Cardiac fibroblast (primary cell): ENCODE measurements around the gene KRT76.
"Not testable (repeated sequence)": the region's sequence is repeated elsewhere in the genome, so short reads cannot be mapped to it uniquely, and the experiment has no call there.

Source experiments
- DNase-seq, 2 donors: peaks; one replicate each; pipeline versions ENCODE4 v3.0.0 to v3.0.0-alpha.2; 2010; ENCODE audit warnings: low read depth in 2 of 2
- H3K4me3 ChIP-seq, 2 donors: replicated peaks in 1 of 2; 1 replicate in 1 of 2; 2 replicates in 1 of 2; pipeline ENCODE4 v1.5.1; 2011; ENCODE audit warnings: low read depth in 2 of 2, low read length in 2 of 2, mild to moderate bottlenecking in 2 of 2, moderate library complexity in 1 of 2
- CTCF ChIP-seq: IDR thresholded peaks from one replicate; pipeline ENCODE4 v1.5.1; 2011; ENCODE audit warnings: low read depth, mild to moderate bottlenecking, low read length, inconsistent platforms

Gene KRT76

GRCh38 chr12:52753283-52753682 lies 23.9 kb downstream of the KRT76 start:
- H3K4me3 ChIP-seq = no peak overlapping the region
- no peak for DNase-seq
- TF ChIP-seq CTCF = no peak

GRCh38 chr12:52752516-52752915 lies 24.6 kb downstream of the KRT76 start:
- DNase-seq = no peak
- H3K4me3 ChIP-seq = no peak overlapping the region
- TF ChIP-seq CTCF = no peak

- H3K4me3 ChIP-seq = no peak overlapping the region
- DNase-seq = no peak
- no peak for TF ChIP-seq CTCF
Measured at GRCh38 chr12:52751795-52752194, 25.4 kb downstream of the KRT76 start.

GRCh38 chr12:52750532-52750931 lies 26.6 kb downstream of the KRT76 start:
- DNase-seq, H3K4me3 ChIP-seq: not testable (repeated sequence)

- no peak for DNase-seq
- no peak overlapping the region for H3K4me3 ChIP-seq
- TF ChIP-seq CTCF = no peak
Measured at GRCh38 chr12:52749827-52750226, 27.3 kb downstream of the KRT76 start.

GRCh38 chr12:52748578-52748977 lies 28.6 kb downstream of the KRT76 start:
- no peak for DNase-seq
- TF ChIP-seq CTCF = no peak
- no peak overlapping the region for H3K4me3 ChIP-seq

- no peak for DNase-seq
- H3K4me3 ChIP-seq = no peak overlapping the region
- TF ChIP-seq CTCF = no peak
Measured at GRCh38 chr12:52745554-52745953, 31.6 kb downstream of the KRT76 start.
